Peyer's patch (tissue), 4 donors: ENCODE data around the gene FAM184B.

ENCODE experiments used
- POLR2A ChIP-seq, 2 donors: fragments of 450-650 bp; IDR thresholded peaks; one replicate each; pipeline ENCODE4 v1.5.1; 2017; ENCODE audit warnings: antibody characterized with exemption in 2 of 2, mild to moderate bottlenecking in 2 of 2, moderate library complexity in 2 of 2
- TF ChIP-seq, protein P1 (sequence below), 6 experiments: fragments of 450-650 bp in 4 of 6; fragments of 200-600 bp in 2 of 6; sonication (generic) in 1 of 6; IDR thresholded peaks; one replicate each; pipeline ENCODE4 v1.5.1; 2017 to 2019; ENCODE audit warnings: antibody characterized with exemption in 6 of 6, mild to moderate bottlenecking in 3 of 6, moderate library complexity in 1 of 6

DNA sequence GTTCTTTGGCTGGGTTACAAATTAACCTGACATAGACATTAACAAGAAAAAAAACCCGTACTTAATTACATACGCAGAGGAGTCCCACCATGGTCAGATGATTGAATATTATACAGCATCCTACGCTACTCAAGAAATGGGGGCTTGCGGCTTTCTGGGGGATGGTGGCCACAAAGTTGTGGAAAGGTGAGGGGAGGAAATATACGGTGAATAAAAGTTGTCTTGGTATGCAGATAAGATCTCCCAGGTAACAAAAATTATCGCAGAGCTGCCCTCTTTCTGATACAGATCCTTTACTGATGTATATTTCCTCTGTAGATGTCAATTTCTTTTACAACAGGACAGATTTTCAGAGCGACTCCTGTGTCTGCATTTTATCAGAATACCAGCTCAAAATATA lies 28.2 kb upstream of the FAM184B start:
- TF ChIP-seq POLR2A (IDR thresholded peaks at IDR 0.05): no peak
- TF ChIP-seq, protein P1, sequence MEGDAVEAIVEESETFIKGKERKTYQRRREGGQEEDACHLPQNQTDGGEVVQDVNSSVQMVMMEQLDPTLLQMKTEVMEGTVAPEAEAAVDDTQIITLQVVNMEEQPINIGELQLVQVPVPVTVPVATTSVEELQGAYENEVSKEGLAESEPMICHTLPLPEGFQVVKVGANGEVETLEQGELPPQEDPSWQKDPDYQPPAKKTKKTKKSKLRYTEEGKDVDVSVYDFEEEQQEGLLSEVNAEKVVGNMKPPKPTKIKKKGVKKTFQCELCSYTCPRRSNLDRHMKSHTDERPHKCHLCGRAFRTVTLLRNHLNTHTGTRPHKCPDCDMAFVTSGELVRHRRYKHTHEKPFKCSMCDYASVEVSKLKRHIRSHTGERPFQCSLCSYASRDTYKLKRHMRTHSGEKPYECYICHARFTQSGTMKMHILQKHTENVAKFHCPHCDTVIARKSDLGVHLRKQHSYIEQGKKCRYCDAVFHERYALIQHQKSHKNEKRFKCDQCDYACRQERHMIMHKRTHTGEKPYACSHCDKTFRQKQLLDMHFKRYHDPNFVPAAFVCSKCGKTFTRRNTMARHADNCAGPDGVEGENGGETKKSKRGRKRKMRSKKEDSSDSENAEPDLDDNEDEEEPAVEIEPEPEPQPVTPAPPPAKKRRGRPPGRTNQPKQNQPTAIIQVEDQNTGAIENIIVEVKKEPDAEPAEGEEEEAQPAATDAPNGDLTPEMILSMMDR (IDR thresholded peaks at IDR 0.05): no peak
